ENCODE data around the gene GLDN. TPM values are rescaled to one million over a fixed set of nuclear protein-coding genes. Genes with fewer than 3 reads are reported as not detected.
"Not testable (repeated sequence)": the region's sequence is repeated elsewhere in the genome, so short reads cannot be mapped to it uniquely, and the experiment has no call there.

GLDN gene
- polyA plus RNA-seq, 1 experiment, result 0.21 TPM

GRCh38 chr15:51403946-51404695 lies 62.7 kb downstream of the GLDN start:
- no peak for TF ChIP-seq CTCF (IDR thresholded peaks at IDR 0.05; ENCODE audit: insufficient read depth, low read depth, low read length)
- no peak for DNase-seq (ENCODE audit: low read depth)
- Histone ChIP-seq H3K4me3 (ENCODE audit: low read depth, low read length) (no peak overlapping the region), H3K27me3 (ENCODE audit: control insufficient read depth, insufficient read depth, low read length) (peaks cover 8% of the 10 kb centered on the region), H3K36me3 (ENCODE audit: control insufficient read depth, insufficient read depth, low read length) (no peaks in the 10 kb centered on the region)
- ChIA-PET CTCF (interaction anchor here (0.7 to 10.0 kb wide), 21 partner anchors 7 to 413 kb away, joined by 3 to 110 read pairs (median 9); no protein-coding TSS in a partner anchor), POLR2A (interaction anchor here (0.6 kb wide), 1 partner anchor 241 kb away, joined by 3 read pairs; no protein-coding TSS in a partner anchor)

- H3K27me3 ChIP-seq (ENCODE audit: control insufficient read depth, insufficient read depth, low read length), result peaks cover 8% of the 10 kb centered on the region
- no peak for TF ChIP-seq CTCF (IDR thresholded peaks at IDR 0.05; ENCODE audit: insufficient read depth, low read depth, low read length)
- H3K36me3 ChIP-seq (ENCODE audit: control insufficient read depth, insufficient read depth, low read length), result no peaks in the 10 kb centered on the region
- POLR2A ChIA-PET, result no interaction called here
- CTCF ChIA-PET, result interaction anchor here (1.0 to 10.0 kb wide), 5 partner anchors 17 to 244 kb away, joined by 3 to 110 read pairs (median 6); no protein-coding TSS in a partner anchor
- no peak for DNase-seq (ENCODE audit: low read depth)
- no peak overlapping the region for H3K4me3 ChIP-seq (ENCODE audit: low read depth, low read length)
Measured at GRCh38 chr15:51405693-51406523, 64.5 kb downstream of the GLDN start.

- no peak overlapping the region for H3K4me3 ChIP-seq (ENCODE audit: low read depth, low read length)
- TF ChIP-seq CTCF (IDR thresholded peaks at IDR 0.05; ENCODE audit: insufficient read depth, low read depth, low read length), result no peak
- no peak for DNase-seq (ENCODE audit: low read depth)
- ChIA-PET POLR2A (no interaction called here), CTCF (interaction anchor here (3.8 kb wide), 1 partner anchor 11 kb away, joined by 27 read pairs; no protein-coding TSS in a partner anchor)
- H3K36me3 ChIP-seq (ENCODE audit: control insufficient read depth, insufficient read depth, low read length), result no peaks in the 10 kb centered on the region
- no peaks in the 10 kb centered on the region for H3K27me3 ChIP-seq (ENCODE audit: control insufficient read depth, insufficient read depth, low read length)
Measured at GRCh38 chr15:51414256-51414860, 72.9 kb downstream of the GLDN start.

- Histone ChIP-seq H3K4me3 (ENCODE audit: low read depth, low read length) (no peak overlapping the region), H3K36me3 (ENCODE audit: control insufficient read depth, insufficient read depth, low read length) (no peaks in the 10 kb centered on the region), H3K27me3 (ENCODE audit: control insufficient read depth, insufficient read depth, low read length) (no peaks in the 10 kb centered on the region)
- TF ChIP-seq CTCF (IDR thresholded peaks at IDR 0.05; ENCODE audit: insufficient read depth, low read depth, low read length), result no peak
- DNase-seq (ENCODE audit: low read depth), result no peak
- ChIA-PET CTCF (interaction anchor here (0.7 to 3.8 kb wide), 4 partner anchors 13 to 253 kb away, joined by 3 to 27 read pairs (median 6); no protein-coding TSS in a partner anchor), POLR2A (no interaction called here)
Measured at GRCh38 chr15:51416129-51416528, 74.7 kb downstream of the GLDN start.

GRCh38 chr15:51423040-51423439 lies 81.6 kb downstream of the GLDN start:
- H3K4me3 ChIP-seq (ENCODE audit: low read depth, low read length); H3K27me3 ChIP-seq (ENCODE audit: control insufficient read depth, insufficient read depth, low read length); DNase-seq (ENCODE audit: low read depth); CTCF ChIA-PET; H3K36me3 ChIP-seq (ENCODE audit: control insufficient read depth, insufficient read depth, low read length); POLR2A ChIA-PET: not testable (repeated sequence)
